DOHH2 (cell line): ENCODE measurements around the gene KIF26A.

Experiments
- H3F3A ChIP-seq: fragments of 200-600 bp; sonication (generic), shearing (Covaris generic); 2 replicates; pipeline ENCODE4 v1.6.0; 2016; ENCODE audit warnings: antibody characterized with exemption, mild to moderate bottlenecking; ENCODE audit not compliant: control insufficient read depth, insufficient read depth
- H3K27ac ChIP-seq: fragments of 200-600 bp; sonication (generic); 2 replicates; pipeline ENCODE4 v1.5.1; 2014; ENCODE audit warnings: low read depth, mild to moderate bottlenecking, low read length, moderate library complexity
- H3K27me3 ChIP-seq: fragments of 200-600 bp; sonication (generic); 2 replicates; pipeline ENCODE4 v1.6.1; 2014; ENCODE audit warnings: mild to moderate bottlenecking, low read length, mixed read lengths; ENCODE audit not compliant: control insufficient read depth
- H3K36me3 ChIP-seq: fragments of 200-600 bp; sonication (generic); 2 replicates; pipeline ENCODE4 v1.6.1; 2014; ENCODE audit warnings: mild to moderate bottlenecking, low read length, moderate library complexity, mixed read lengths; ENCODE audit not compliant: control insufficient read depth
- H3K4me1 ChIP-seq: fragments of 200-600 bp; sonication (generic); 2 replicates; pipeline ENCODE4 v1.6.1; 2014; ENCODE audit warnings: mild to moderate bottlenecking, low read length, mixed read lengths; ENCODE audit not compliant: control insufficient read depth
- H3K4me2 ChIP-seq: fragments of 200-600 bp; sonication (generic); 2 replicates; pipeline ENCODE4 v1.6.0; 2014; ENCODE audit warnings: mild to moderate bottlenecking, low read length, moderate library complexity
- H3K4me3 ChIP-seq: fragments of 200-600 bp; sonication (generic); 2 replicates; pipeline ENCODE4 v1.5.1; 2014; ENCODE audit warnings: mild to moderate bottlenecking, low read length, mixed read lengths
- H3K79me2 ChIP-seq: fragments of 200-600 bp; sonication (generic); 2 replicates; pipeline ENCODE4 v1.6.1; 2014; ENCODE audit warnings: mild to moderate bottlenecking, low read length, mixed read lengths; ENCODE audit not compliant: control insufficient read depth
- H3K9me2 ChIP-seq: fragments of 200-600 bp; sonication (generic); replicated peaks from 2 replicates; pipeline ENCODE4 v1.6.1; 2014; ENCODE audit warnings: mild to moderate bottlenecking, low read length, mixed read lengths; ENCODE audit not compliant: control insufficient read depth
- H3K9me3 ChIP-seq: fragments of 200-600 bp; sonication (generic); 2 replicates; pipeline ENCODE4 v1.6.1; 2014; ENCODE audit warnings: antibody characterized with exemption, low read length, mixed read lengths; ENCODE audit not compliant: control insufficient read depth, insufficient read depth
- H4K20me1 ChIP-seq: fragments of 200-600 bp; sonication (generic); 2 replicates; pipeline ENCODE4 v1.6.0; 2014; ENCODE audit warnings: low read depth, mild to moderate bottlenecking, antibody characterized with exemption, low read length, moderate library complexity; ENCODE audit not compliant: control insufficient read depth, insufficient read depth
- EZH2phosphoT487 ChIP-seq: fragments of 200-600 bp; sonication (generic); IDR thresholded peaks from 2 replicates; pipeline ENCODE4 v1.6.1; 2017; ENCODE audit warnings: borderline replicate concordance, mild to moderate bottlenecking, antibody characterized with exemption, low read length, moderate library complexity, mixed read lengths
- TF ChIP-seq, protein P1 (sequence below): fragments of 200-600 bp; sonication (generic); IDR thresholded peaks from one replicate; pipeline ENCODE4 v1.5.1; 2014; ENCODE audit warnings: antibody characterized with exemption, mild to moderate bottlenecking, low read depth, low read length; ENCODE audit not compliant: poor library complexity, severe bottlenecking

Gene KIF26A

DNA sequence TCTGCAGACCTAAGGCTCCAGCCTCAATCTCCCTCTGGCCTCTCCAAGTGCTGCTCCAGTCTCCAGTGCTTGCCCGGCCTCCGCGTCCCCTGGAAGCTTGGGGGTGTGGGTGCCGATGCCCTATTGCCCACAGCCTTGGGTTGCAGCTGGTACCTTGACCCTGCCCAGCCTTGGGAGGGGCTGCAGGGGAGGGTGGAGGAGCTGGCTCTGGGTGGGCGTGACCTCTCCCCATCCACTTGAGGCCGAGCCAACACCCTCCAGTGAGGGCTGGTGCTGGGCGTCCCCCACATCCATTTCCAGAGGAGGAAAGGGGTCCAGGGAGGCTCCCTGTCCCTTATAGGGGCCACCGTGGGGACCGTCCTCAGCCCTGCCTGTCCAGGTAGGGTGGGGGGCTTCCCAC lies 24.1 kb downstream of the KIF26A start:
- no peak for TF ChIP-seq EZH2phosphoT487
- TF ChIP-seq, protein P1, sequence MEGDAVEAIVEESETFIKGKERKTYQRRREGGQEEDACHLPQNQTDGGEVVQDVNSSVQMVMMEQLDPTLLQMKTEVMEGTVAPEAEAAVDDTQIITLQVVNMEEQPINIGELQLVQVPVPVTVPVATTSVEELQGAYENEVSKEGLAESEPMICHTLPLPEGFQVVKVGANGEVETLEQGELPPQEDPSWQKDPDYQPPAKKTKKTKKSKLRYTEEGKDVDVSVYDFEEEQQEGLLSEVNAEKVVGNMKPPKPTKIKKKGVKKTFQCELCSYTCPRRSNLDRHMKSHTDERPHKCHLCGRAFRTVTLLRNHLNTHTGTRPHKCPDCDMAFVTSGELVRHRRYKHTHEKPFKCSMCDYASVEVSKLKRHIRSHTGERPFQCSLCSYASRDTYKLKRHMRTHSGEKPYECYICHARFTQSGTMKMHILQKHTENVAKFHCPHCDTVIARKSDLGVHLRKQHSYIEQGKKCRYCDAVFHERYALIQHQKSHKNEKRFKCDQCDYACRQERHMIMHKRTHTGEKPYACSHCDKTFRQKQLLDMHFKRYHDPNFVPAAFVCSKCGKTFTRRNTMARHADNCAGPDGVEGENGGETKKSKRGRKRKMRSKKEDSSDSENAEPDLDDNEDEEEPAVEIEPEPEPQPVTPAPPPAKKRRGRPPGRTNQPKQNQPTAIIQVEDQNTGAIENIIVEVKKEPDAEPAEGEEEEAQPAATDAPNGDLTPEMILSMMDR, result no peak
- H3K4me1 ChIP-seq, result no peaks in the 10 kb centered on the region

DNA sequence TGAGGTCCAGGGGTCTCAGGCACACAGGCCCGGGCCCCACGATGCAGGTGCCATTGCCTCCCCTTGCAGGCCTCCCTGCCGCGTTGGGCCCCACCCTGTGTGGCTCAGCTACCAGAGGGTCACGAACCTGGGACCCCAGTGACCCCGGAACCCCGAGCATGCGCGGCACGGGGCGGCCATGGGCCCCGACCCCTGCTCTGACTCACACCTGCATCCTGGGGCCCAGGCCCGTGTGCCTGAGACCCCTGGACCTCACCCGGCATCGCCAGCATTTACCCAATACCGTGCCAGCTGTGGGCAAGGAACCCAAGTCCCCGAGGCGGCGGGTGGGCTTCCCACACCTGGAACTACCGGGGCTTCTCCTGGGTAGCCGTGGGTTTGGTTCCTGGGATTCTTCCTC lies 25.2 kb downstream of the KIF26A start:
- no peaks in the 10 kb centered on the region for H3K27me3 ChIP-seq
- no peak overlapping the region for H3K4me3 ChIP-seq
- H3K79me2 ChIP-seq, result no peaks in the 10 kb centered on the region
- no peaks in the 10 kb centered on the region for H3K9me2 ChIP-seq
- H3K9me3 ChIP-seq, result no peaks in the 10 kb centered on the region
- no peaks in the 10 kb centered on the region for H3K4me1 ChIP-seq
- TF ChIP-seq, protein P1, result no peak
- TF ChIP-seq EZH2phosphoT487, result no peak
- no peak overlapping the region for H3K27ac ChIP-seq
- H3K36me3 ChIP-seq, result no peaks in the 10 kb centered on the region
- no peaks in the 10 kb centered on the region for H3F3A ChIP-seq
- no peak overlapping the region for H3K4me2 ChIP-seq
- no peaks in the 10 kb centered on the region for H4K20me1 ChIP-seq

More for the DNA sequence above, 24.1 kb downstream of the KIF26A start:
- no peaks in the 10 kb centered on the region for H3K27me3 ChIP-seq
- H3K4me2 ChIP-seq, result no peak overlapping the region
- H3K4me3 ChIP-seq, result no peak overlapping the region
- no peaks in the 10 kb centered on the region for H3K79me2 ChIP-seq
- H3K36me3 ChIP-seq, result no peaks in the 10 kb centered on the region
- H4K20me1 ChIP-seq, result no peaks in the 10 kb centered on the region
- no peaks in the 10 kb centered on the region for H3K9me2 ChIP-seq
- H3K9me3 ChIP-seq, result no peaks in the 10 kb centered on the region
- no peak overlapping the region for H3K27ac ChIP-seq
- H3F3A ChIP-seq, result no peaks in the 10 kb centered on the region

DNA sequence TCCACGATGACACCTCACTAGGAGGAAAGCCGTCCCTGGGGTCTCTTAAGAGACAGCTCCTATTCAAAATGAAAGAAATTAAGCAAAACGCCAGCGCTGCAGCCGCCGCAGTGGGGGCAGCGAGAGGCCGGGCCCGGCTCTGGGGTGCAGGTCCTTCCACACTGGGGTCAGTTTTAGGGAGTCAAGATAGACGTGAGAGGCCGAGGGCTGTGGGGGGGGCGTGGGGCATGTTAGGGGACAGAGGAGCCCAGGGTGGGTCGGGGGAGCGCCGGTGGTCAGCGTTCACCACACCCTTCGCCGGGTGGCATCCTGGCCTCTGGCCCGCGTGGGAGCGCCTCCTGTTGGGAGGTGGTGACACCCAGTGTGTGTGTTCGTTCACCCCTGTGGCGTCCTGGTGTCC lies 25.7 kb downstream of the KIF26A start:
- no peak for TF ChIP-seq EZH2phosphoT487
- TF ChIP-seq, protein P1, result no peak
- Histone ChIP-seq H3K9me2 (no peaks in the 10 kb centered on the region), H4K20me1 (no peaks in the 10 kb centered on the region), H3K4me2 (no peak overlapping the region), H3K9me3 (no peaks in the 10 kb centered on the region), H3K27ac (no peak overlapping the region), H3K79me2 (no peaks in the 10 kb centered on the region), H3F3A (no peaks in the 10 kb centered on the region), H3K4me1 (no peaks in the 10 kb centered on the region), H3K36me3 (no peaks in the 10 kb centered on the region), H3K27me3 (no peaks in the 10 kb centered on the region), H3K4me3 (no peak overlapping the region)

DNA sequence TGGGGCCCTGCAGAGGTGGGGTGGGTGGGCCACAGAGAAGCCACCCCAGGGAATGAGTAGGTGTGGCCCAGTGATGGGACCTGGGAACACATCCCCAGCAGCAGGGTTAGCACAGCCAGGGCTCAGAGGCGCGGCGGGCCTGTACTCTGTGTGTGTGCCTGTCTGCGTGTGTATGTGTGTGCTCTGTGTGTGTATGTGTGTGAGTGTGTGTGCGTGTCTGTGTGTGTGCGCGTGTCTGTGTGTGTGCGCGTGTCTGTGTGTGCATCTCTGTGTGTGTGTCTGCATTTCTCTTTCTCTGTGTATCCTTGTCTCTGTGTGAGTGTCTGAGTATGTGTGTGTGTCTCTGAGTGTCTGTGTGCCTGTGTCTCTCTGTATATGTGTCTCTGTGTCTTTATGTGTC lies 26.1 kb downstream of the KIF26A start:
- Histone ChIP-seq H3K79me2 (no peaks in the 10 kb centered on the region), H3K9me3 (no peaks in the 10 kb centered on the region), H3K9me2 (no peaks in the 10 kb centered on the region), H3K27me3 (no peaks in the 10 kb centered on the region), H3K4me1 (no peaks in the 10 kb centered on the region), H3F3A (no peaks in the 10 kb centered on the region), H3K4me2 (no peak overlapping the region), H3K36me3 (no peaks in the 10 kb centered on the region), H4K20me1 (no peaks in the 10 kb centered on the region), H3K27ac (no peak overlapping the region), H3K4me3 (no peak overlapping the region)
- TF ChIP-seq, protein P1, result no peak
- no peak for TF ChIP-seq EZH2phosphoT487
